ENCODE data around the gene TNFAIP8L1. TPM values are rescaled to one million over a fixed set of nuclear protein-coding genes. Genes with fewer than 3 reads are reported as not detected.

Gene TNFAIP8L1
- total and polyA plus RNA-seq, 4 donors: 12.1 to 22.0 (median 15.7) TPM

- WGBS, 2 donors: 81 to 83% methylated on average over 2 of the region's 2 CpGs
- Histone ChIP-seq H3K9ac (ENCODE audit: insufficient read depth in 1 of 2, low read length in 2 of 2) (no peak overlapping the region), H3K36me3 (ENCODE audit: control insufficient read depth in 4 of 4, insufficient read depth in 4 of 4, low read length in 4 of 4) (peaks cover 0 to 16% (median 1%) of the 10 kb centered on the region in 4 donors), H3K9me3 (ENCODE audit: control insufficient read depth in 4 of 4, insufficient read depth in 3 of 4, low read length in 3 of 4) (no peaks in the 10 kb centered on the region), H3K27ac (ENCODE audit: low read depth in 1 of 2, low read length in 1 of 2) (no peak overlapping the region), H3K4me3 (no peak overlapping the region), H3K4me1 (ENCODE audit: control insufficient read depth in 5 of 5, insufficient read depth in 5 of 5, low read length in 5 of 5) (peaks cover 0 to 4% (median 0%) of the 10 kb centered on the region in 5 donors), H3K27me3 (ENCODE audit: control insufficient read depth in 3 of 3, insufficient read depth in 3 of 3, low read length in 2 of 3) (no peaks in the 10 kb centered on the region)
- DNase-seq (no peak), ATAC-seq (ENCODE audit: insufficient read depth, low FRiP score) (no peak)
- TF ChIP-seq CTCF (IDR thresholded peaks at IDR 0.05; ENCODE audit: control extremely low read depth, extremely low read depth): no peak
Measured at GRCh38 chr19:4650159-4650558, 10.8 kb downstream of the TNFAIP8L1 start.

DNA sequence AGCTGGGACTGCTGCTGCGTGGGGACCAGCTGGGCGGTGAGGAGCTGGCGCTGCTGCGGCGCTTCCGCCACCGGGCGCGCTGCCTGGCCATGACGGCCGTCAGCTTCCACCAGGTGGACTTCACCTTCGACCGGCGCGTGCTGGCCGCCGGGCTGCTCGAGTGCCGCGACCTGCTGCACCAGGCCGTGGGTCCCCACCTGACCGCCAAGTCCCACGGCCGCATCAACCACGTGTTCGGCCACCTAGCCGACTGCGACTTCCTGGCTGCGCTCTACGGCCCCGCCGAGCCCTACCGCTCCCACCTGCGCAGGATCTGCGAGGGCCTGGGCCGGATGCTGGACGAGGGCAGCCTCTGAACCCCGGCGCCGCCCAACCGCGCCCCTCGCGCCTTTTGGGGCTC is 12.8 kb downstream of the TNFAIP8L1 start:
- peaks cover under 1 to 26% (median 7%) of the 10 kb centered on the region in 4 donors for H3K36me3 ChIP-seq (ENCODE audit: control insufficient read depth in 4 of 4, insufficient read depth in 4 of 4, low read length in 4 of 4)
- ATAC-seq (ENCODE audit: insufficient read depth, low FRiP score): no peak

DNA sequence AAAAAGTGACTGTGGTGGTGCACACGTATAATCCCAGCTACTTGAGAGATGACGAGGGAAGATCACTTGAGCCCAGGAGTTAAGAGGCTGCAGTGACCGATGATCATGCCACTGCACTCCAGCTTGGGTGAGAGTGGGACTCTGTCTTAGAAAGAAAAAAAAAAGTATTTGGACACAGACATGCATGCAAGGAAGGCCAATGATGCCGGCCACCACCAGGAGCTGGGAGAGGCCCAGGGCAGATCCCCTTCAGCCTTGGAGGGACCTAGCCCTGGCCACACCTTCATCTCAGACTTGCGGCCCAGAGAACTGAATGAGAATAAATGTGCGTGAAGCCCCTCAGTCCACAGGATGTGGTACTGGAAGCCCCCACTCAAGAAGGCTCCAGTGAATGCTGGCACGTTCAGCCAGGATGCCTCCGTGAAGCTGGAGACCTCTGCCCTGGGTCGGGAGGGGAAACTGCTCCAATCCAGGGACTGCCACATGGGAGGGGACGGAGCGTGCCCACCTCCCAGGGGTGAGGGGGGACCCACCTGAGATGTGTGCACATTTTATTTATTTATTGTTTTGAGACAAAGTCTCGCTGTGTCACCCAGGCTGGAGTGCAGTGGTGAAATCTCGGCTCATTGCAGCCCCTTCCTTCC is 14.6 kb downstream of the TNFAIP8L1 start:
- H3K36me3 ChIP-seq (ENCODE audit: control insufficient read depth in 4 of 4, insufficient read depth in 4 of 4, low read length in 4 of 4): peaks cover 7 to 41% (median 20%) of the 10 kb centered on the region in 4 donors
- H3K4me1 ChIP-seq (ENCODE audit: control insufficient read depth in 5 of 5, insufficient read depth in 5 of 5, low read length in 5 of 5): peaks cover 0 to 4% (median 0%) of the 10 kb centered on the region in 5 donors
- H3K9ac ChIP-seq (ENCODE audit: insufficient read depth in 1 of 2, low read length in 2 of 2): no peak overlapping the region
- no peak overlapping the region for H3K27ac ChIP-seq (ENCODE audit: low read depth in 1 of 2, low read length in 1 of 2)
- ATAC-seq (ENCODE audit: insufficient read depth, low FRiP score) (no peak), DNase-seq (no peak)
- no peaks in the 10 kb centered on the region for H3K27me3 ChIP-seq (ENCODE audit: control insufficient read depth in 3 of 3, insufficient read depth in 3 of 3, low read length in 2 of 3)
- 85 to 95% methylated on average over 13 of the region's 13 CpGs for WGBS, 2 donors
- H3K9me3 ChIP-seq (ENCODE audit: control insufficient read depth in 4 of 4, insufficient read depth in 3 of 4, low read length in 3 of 4): peaks cover 0 to 8% (median 4%) of the 10 kb centered on the region in 4 donors
- no peak overlapping the region for H3K4me3 ChIP-seq
- TF ChIP-seq CTCF (IDR thresholded peaks at IDR 0.05; ENCODE audit: control extremely low read depth, extremely low read depth): no peak

More for the DNA sequence above, 12.8 kb downstream of the TNFAIP8L1 start:
- TF ChIP-seq CTCF (IDR thresholded peaks at IDR 0.05; ENCODE audit: control extremely low read depth, extremely low read depth): no peak
- Histone ChIP-seq H3K9me3 (ENCODE audit: control insufficient read depth in 4 of 4, insufficient read depth in 3 of 4, low read length in 3 of 4) (no peaks in the 10 kb centered on the region), H3K27ac (ENCODE audit: low read depth in 1 of 2, low read length in 1 of 2) (no peak overlapping the region), H3K27me3 (ENCODE audit: control insufficient read depth in 3 of 3, insufficient read depth in 3 of 3, low read length in 2 of 3) (no peaks in the 10 kb centered on the region), H3K4me3 (no peak overlapping the region), H3K9ac (ENCODE audit: insufficient read depth in 1 of 2, low read length in 2 of 2) (no peak overlapping the region), H3K4me1 (ENCODE audit: control insufficient read depth in 5 of 5, insufficient read depth in 5 of 5, low read length in 5 of 5) (peaks cover 0 to 4% (median 0%) of the 10 kb centered on the region in 5 donors)
- 96 to 97% methylated on average over 39 to 44 of the region's 44 CpGs for WGBS, 2 donors
- no peak for DNase-seq
